ENCODE data around the gene TEX13D.

Gene TEX13D

GRCh38 chrX:124348885-124349453, 16.5 kb downstream of the TEX13D start:
- DNase-seq = no peak

- no peak for DNase-seq
These were observed 22.2 kb downstream of the TEX13D start for GRCh38 chrX:124354648-124355047.

- DNase-seq = no peak
These were observed 26.4 kb downstream of the TEX13D start for GRCh38 chrX:124358800-124359383.

- no peak for DNase-seq
These were observed 29.6 kb downstream of the TEX13D start for GRCh38 chrX:124362072-124362471.

- DNase-seq = no peak
These were observed 30.3 kb downstream of the TEX13D start for GRCh38 chrX:124362761-124363160.

GRCh38 chrX:124369722-124370121, 37.3 kb downstream of the TEX13D start:
- no peak for DNase-seq

- no peak for DNase-seq
These were observed 40.9 kb downstream of the TEX13D start for GRCh38 chrX:124373348-124373747.

GRCh38 chrX:124378643-124379042, 46.2 kb downstream of the TEX13D start:
- no peak for DNase-seq

- DNase-seq = no peak
These were observed 50.9 kb downstream of the TEX13D start for GRCh38 chrX:124383354-124383753.

- DNase-seq = no peak
These were observed 53.9 kb downstream of the TEX13D start for GRCh38 chrX:124386401-124386800.
